Duodenal mucosa (tissue), 2 donors: Measurements from ENCODE around the gene PPP1CA.
"Not testable (repeated sequence)": the region's sequence is repeated elsewhere in the genome, so short reads cannot be mapped to it uniquely, and the experiment has no call there.

Experiments used
- H3K27ac ChIP-seq: one replicate; pipeline ENCODE4 v1.7.0; 2013; ENCODE audit warnings: low read depth, low read length
- H3K27me3 ChIP-seq, 2 donors: one replicate each; pipeline ENCODE4 v1.7.0; 2013; ENCODE audit warnings: low read length in 2 of 2, control low read depth in 1 of 2; ENCODE audit not compliant: insufficient read depth in 2 of 2, control insufficient read depth in 1 of 2
- H3K36me3 ChIP-seq, 2 donors: one replicate each; pipeline ENCODE4 v1.7.0; 2013; ENCODE audit warnings: low read length in 2 of 2, control low read depth in 1 of 2; ENCODE audit not compliant: insufficient read depth in 2 of 2, control insufficient read depth in 1 of 2
- H3K4me1 ChIP-seq, 2 donors: one replicate each; pipeline ENCODE4 v1.7.0; 2013; ENCODE audit warnings: low read length in 2 of 2, control low read depth in 1 of 2; ENCODE audit not compliant: insufficient read depth in 2 of 2, control insufficient read depth in 1 of 2
- H3K4me3 ChIP-seq, 2 donors: one replicate each; pipeline ENCODE4 v1.7.0; 2013; ENCODE audit warnings: low read length in 2 of 2, low read depth in 1 of 2
- H3K9ac ChIP-seq, 2 donors: one replicate each; pipeline ENCODE4 v1.7.0; 2013; ENCODE audit warnings: low read length in 2 of 2, low read depth in 1 of 2
- H3K9me3 ChIP-seq, 2 donors: one replicate each; pipeline ENCODE4 v1.7.0; 2013; ENCODE audit warnings: low read length in 2 of 2, control low read depth in 1 of 2; ENCODE audit not compliant: control insufficient read depth in 1 of 2

PPP1CA gene

DNA sequence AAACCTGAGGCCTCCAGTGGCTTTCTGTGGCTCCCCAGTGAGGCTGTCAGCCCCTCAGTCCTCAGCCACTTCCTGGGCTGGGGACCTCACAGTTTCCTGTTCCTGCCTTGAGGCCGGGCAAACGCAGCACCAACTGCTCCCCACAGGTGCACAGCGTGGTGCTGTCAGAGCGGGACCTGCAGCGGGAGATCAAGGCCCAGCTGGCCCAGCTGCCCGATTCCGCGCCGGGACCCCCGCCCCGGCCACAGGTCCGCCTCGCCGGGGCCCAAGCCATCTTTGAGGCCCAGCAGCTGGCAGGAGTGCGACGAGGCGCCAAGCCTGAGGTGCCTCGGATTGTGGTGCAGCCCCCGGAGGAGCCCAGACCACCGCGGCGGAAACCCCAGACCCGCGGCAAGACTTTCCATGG is 7.6 kb upstream of the PPP1CA start:
- Histone ChIP-seq H3K4me1 (peaks cover 5 to 55% of the 10 kb centered on the region in 2 donors), H3K9ac (peak overlapping the region; percentile 10 to 25), H3K4me3 (peak overlapping the region; percentile 13 to 55), H3K36me3 (no peaks in the 10 kb centered on the region), H3K27me3 (peaks cover 6 to 15% of the 10 kb centered on the region in 2 donors), H3K9me3 (no peaks in the 10 kb centered on the region), H3K27ac (peak overlapping the region; percentile 39)

DNA sequence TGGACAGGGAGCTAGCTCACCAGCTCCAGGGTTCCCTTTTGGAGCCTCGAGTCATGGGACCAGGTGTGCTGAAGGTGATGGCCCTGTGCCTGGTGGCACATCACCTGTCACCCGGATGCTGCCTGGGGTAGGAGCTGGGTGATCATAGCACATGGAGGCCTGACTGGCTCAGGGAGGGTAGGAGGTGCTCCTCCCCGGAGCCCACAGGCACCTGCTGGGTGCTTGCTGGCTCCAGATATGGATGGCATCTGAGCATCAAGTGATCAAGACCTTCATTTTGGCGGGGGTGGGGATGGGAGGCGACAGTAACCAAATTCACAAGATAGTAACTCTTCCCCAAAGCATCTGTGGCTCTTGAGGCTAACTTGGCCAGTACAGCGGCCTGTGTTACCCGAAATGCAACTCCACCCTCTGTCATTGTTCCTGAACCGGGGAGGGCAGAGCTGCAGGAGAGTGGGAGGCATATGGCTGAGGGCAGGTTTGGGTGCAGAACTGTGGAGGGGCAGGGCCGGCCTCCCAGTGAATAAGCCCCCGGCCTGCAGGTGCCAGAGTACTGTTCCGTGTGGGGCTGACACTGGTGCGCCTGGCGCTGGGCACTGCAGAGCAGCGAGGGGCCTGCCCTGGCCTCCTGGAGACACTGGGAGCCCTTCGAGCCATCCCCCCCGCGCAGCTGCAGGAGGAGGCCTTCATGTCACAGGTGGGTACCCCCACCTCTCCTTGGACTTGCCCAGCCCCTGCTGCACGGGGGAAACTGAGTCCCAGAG is 7.0 kb upstream of the PPP1CA start:
- peak overlapping the region; percentile 32 for H3K27ac ChIP-seq
- H3K9me3 ChIP-seq: no peaks in the 10 kb centered on the region
- peak overlapping the region; percentile 5 to 7 for H3K4me3 ChIP-seq
- H3K9ac ChIP-seq: peak overlapping the region; percentile 25 to 33
- peaks cover 6 to 15% of the 10 kb centered on the region in 2 donors for H3K27me3 ChIP-seq
- no peaks in the 10 kb centered on the region for H3K36me3 ChIP-seq
- H3K4me1 ChIP-seq: peaks cover 5 to 55% of the 10 kb centered on the region in 2 donors

DNA sequence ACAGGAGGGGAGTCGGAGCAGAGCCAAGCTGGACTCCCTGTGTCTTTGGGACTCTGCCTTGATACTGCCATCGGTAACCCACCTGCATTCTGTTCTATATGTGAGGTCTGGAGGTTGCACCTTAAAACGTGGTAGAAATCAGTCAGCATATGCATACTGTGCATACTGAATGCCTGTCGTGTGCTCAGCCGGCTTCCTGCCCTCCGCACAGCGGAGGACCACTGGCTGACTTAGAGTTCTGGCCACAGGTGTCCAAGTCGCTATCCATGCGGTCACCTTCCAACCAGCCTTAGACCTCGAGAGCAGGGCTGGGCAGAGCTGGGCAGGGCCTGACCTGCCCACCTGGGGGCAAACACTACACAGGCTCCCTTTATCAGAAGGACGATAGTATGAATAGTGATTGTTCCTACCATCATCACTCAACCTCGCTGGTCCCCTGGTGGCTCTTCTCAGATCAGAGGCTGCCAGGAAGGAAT is 6.1 kb upstream of the PPP1CA start:
- peak overlapping the region in 1 of 2 donors; percentile 0 for H3K4me3 ChIP-seq
- peak overlapping the region in 1 of 2 donors; percentile 33 for H3K9ac ChIP-seq
- H3K27ac ChIP-seq: no peak overlapping the region
- H3K36me3 ChIP-seq: no peaks in the 10 kb centered on the region
- peaks cover 5 to 61% of the 10 kb centered on the region in 2 donors for H3K4me1 ChIP-seq
- H3K27me3 ChIP-seq: peaks cover 6 to 15% of the 10 kb centered on the region in 2 donors
- H3K9me3 ChIP-seq: no peaks in the 10 kb centered on the region

DNA sequence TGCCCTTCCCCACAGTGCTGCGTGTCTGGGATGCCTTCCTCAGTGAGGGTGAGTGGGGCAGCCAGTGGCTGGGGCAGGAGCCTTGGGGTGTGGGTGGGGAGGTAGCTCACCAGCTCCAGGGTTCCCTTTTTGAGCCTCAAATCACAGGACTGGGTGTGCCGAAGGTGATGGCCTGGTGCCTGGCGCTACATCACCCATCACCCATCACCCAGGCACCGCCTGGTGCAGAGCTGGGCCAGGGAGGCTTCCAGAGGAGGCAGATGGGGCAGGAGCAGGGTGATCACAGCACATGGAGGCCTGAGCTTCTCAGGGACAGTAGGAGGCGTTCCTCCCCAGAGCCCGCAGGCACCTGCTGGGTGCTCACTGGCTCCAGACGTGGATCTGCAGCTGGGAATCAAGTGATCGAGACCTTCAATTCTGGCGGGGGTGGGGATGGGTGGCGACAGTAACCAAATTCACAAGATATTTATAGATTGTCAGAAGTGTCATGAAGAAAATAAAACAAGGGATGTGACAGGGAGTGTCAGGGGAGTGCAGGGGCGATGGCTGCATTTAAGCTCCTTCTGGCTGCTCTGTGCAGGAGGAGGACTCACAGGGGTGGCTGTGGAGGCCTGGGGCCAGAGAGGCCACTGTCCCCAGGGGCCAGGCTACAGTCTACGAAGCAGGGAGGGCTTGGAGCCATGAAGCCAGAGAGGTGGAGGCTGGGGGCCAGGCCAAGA is 5.5 kb upstream of the PPP1CA start:
- H3K4me1 ChIP-seq: peaks cover 5 to 66% of the 10 kb centered on the region in 2 donors
- H3K27ac ChIP-seq: no peak overlapping the region
- no peaks in the 10 kb centered on the region for H3K9me3 ChIP-seq
- peak overlapping the region in 1 of 2 donors; percentile 9 for H3K4me3 ChIP-seq
- H3K9ac ChIP-seq: no peak overlapping the region
- no peaks in the 10 kb centered on the region for H3K36me3 ChIP-seq
- H3K27me3 ChIP-seq: peaks cover 6 to 15% of the 10 kb centered on the region in 2 donors

DNA sequence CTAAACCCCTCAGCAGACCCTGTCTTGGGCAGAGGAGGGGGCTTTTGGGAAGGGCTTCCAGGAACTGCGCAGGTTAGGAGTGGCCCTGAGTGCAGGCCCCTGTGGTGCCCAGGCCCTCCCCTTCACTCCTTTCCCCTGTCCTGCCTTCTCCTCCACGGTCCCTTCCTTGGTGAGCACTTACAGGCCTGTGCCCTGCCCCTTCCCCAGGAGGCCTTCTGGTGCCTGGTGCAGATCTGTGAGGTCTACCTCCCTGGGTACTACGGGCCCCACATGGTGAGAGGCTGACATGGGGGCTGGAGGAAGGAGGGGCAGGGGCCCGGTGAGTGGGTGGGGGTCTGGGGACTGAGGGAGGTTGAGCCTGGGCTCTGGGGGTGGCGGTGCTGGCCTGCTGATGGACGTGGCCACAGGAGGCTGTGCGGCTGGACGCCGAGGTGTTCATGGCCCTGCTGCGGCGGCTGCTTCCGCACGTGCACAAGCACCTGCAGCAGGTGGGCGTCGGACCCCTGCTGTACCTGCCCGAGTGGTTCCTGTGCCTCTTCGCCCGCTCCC is 4.8 kb upstream of the PPP1CA start:
- Histone ChIP-seq H3K9ac (no peak overlapping the region), H3K4me1 (peaks cover 5 to 69% of the 10 kb centered on the region in 2 donors), H3K27ac (no peak overlapping the region), H3K27me3 (peaks cover 0 to 12% of the 10 kb centered on the region in 2 donors), H3K36me3 (no peaks in the 10 kb centered on the region), H3K4me3 (peak overlapping the region in 1 of 2 donors; percentile 11), H3K9me3 (no peaks in the 10 kb centered on the region)

DNA sequence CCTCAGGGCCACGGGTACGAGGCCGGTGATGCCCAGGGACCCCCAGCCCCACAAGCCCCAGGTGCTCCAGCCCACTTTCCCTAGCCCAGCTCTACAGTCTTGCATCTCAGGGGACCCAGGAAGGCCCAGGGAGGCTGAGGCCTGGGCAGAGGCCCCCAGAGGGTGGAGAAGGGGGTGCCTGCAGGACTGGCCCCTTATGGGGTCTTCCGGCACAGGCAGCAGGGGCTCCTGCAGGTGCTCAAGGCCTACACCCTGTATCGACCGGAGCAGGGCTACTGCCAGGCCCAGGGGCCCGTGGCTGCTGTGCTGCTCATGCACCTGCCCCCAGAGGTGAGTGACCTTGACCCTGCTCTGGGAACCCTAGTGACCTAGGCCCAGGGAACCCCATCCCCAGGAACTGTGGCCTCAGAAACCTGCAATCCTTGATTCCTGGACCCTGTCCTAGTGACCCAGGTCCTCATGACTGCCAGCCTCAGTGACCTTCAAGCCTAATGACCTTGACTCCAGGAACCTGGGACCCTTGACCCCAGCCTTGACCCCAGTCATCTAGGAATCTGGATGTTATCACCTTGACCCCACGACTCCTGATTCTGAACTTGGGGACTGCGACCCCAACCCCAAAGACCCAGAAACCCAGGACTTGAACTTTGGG is 4.2 kb upstream of the PPP1CA start:
- H3K27ac ChIP-seq: no peak overlapping the region

DNA sequence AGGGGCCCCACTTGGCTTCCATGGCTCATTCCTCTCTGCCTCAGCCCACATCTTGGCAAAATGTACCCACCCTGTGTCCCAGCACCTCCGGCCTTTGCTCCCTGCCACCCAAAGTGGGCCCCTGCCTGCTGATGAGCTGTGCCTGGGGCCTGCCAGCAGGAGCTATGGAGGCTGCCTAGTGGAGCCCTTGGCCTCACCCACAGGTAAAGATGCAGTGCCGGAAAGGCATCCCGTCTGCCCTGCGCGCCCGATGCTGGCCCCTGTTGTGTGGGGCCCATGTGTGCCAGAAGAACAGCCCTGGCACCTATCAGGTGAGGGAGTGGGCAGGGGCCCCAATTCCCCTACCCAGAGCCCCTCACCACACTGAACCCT is 3.5 kb upstream of the PPP1CA start:
- Histone ChIP-seq H3K4me3 (peak overlapping the region in 1 of 2 donors; percentile 64), H3K36me3 (no peaks in the 10 kb centered on the region), H3K4me1 (peaks cover 11 to 73% of the 10 kb centered on the region in 2 donors), H3K9ac (peak overlapping the region in 1 of 2 donors; percentile 56), H3K9me3 (no peaks in the 10 kb centered on the region), H3K27ac (no peak overlapping the region), H3K27me3 (peaks cover 0 to 1% of the 10 kb centered on the region in 2 donors)

More for the DNA sequence above, 4.2 kb upstream of the PPP1CA start:
- H3K4me1 ChIP-seq: peaks cover 5 to 73% of the 10 kb centered on the region in 2 donors
- H3K36me3 ChIP-seq: no peaks in the 10 kb centered on the region
- peak overlapping the region in 1 of 2 donors; percentile 11 for H3K4me3 ChIP-seq
- H3K27me3 ChIP-seq: peaks cover 0 to 8% of the 10 kb centered on the region in 2 donors
- H3K9me3 ChIP-seq: no peaks in the 10 kb centered on the region
- peak overlapping the region in 1 of 2 donors; percentile 25 for H3K9ac ChIP-seq

DNA sequence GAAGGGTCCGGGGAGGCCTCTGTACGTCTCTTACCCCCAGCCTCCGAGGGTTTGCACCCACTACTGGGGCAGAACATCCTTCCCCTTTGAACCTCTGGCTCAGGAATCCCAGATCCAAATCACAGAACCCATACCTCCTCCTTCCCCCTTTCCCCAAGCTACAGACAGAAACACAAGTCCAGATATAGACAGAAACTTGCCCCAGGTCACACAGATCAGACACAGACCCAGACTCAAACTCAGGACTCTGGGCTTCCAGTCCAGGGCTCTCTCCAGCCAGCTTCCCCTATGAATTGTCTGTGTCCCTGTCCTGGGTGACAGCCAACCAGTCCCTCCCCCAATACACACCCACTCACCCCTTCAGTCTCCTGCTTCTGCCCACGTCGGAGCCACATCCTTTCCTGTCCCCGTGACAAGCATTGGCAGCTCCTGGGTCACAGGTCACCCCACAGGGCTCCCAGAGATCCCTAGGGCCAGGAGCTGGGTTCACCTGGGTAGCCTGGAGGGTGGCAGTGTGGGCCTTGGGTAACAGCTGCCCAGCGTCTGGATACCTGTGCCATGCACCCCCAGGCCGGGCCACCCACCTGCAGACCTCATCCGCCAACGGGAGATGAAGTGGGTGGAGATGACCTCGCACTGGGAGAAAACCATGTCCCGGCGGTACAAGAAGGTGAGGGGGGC is 3.0 kb upstream of the PPP1CA start:
- no peaks in the 10 kb centered on the region for H3K36me3 ChIP-seq
- peak overlapping the region; percentile 56 to 64 for H3K4me3 ChIP-seq
- H3K27ac ChIP-seq: peak overlapping the region; percentile 1
- H3K4me1 ChIP-seq: peaks cover 9 to 72% of the 10 kb centered on the region in 2 donors
- H3K9me3 ChIP-seq: no peaks in the 10 kb centered on the region
- peak overlapping the region; percentile 38 to 56 for H3K9ac ChIP-seq
- H3K27me3 ChIP-seq: no peaks in the 10 kb centered on the region

DNA sequence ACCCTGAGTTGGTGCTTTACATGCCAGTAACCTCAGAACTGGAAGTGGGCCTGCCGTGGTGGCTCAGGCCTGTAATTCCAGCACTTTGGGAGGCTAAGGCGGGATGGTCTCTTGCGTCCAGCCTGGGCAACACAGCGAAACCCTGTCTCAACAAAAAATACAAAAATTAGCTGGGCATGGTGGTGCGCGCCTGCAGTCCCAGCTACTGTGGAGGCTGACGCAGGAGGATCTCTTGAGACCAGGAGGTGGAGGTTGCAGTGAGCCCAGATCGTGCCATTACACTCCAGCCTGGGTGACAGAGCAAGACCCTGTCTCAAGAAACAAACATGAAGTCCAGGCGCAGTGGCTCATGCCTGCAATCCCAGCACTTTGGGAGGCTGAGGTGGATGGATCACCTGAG is 1.4 kb upstream of the PPP1CA start:
- Histone ChIP-seq H3K4me3 (peak overlapping the region in 1 of 2 donors; percentile 28), H3K36me3 (peaks cover 14 to 15% of the 10 kb centered on the region in 2 donors), H3K4me1 (peaks cover 14 to 70% of the 10 kb centered on the region in 2 donors)
- not testable (repeated sequence) for H3K9me3 ChIP-seq, H3K27ac ChIP-seq, H3K27me3 ChIP-seq, H3K9ac ChIP-seq
